HG03354 (cell line): Measurements from ENCODE around the gene PUS7.
A peak's percentile ranks its signal among the peaks of the same experiment; 100 is the strongest.
"Not testable (repeated sequence)": the region's sequence is repeated elsewhere in the genome, so short reads cannot be mapped to it uniquely, and the experiment has no call there.

Experiments
- ATAC-seq: cut with Tn5 transposase; IDR thresholded peaks from one replicate; pipeline ENCODE4 v1.9.1; 2021; ENCODE audit warnings: mild to moderate bottlenecking; ENCODE audit not compliant: unreplicated experiment, poor library complexity, severe bottlenecking

PUS7 gene, protein sequence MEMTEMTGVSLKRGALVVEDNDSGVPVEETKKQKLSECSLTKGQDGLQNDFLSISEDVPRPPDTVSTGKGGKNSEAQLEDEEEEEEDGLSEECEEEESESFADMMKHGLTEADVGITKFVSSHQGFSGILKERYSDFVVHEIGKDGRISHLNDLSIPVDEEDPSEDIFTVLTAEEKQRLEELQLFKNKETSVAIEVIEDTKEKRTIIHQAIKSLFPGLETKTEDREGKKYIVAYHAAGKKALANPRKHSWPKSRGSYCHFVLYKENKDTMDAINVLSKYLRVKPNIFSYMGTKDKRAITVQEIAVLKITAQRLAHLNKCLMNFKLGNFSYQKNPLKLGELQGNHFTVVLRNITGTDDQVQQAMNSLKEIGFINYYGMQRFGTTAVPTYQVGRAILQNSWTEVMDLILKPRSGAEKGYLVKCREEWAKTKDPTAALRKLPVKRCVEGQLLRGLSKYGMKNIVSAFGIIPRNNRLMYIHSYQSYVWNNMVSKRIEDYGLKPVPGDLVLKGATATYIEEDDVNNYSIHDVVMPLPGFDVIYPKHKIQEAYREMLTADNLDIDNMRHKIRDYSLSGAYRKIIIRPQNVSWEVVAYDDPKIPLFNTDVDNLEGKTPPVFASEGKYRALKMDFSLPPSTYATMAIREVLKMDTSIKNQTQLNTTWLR

GRCh38 chr7:105521717-105522463 lies at the start of gene PUS7:
PUS7 (minus strand) TSS chr7:105522271; CDS start chr7:105508512, 13,759 bp downstream.
- peak; percentile 87 for ATAC-seq

GRCh38 chr7:105567821-105568220 lies 45.8 kb upstream of the PUS7 start:
- no peak for ATAC-seq

DNA sequence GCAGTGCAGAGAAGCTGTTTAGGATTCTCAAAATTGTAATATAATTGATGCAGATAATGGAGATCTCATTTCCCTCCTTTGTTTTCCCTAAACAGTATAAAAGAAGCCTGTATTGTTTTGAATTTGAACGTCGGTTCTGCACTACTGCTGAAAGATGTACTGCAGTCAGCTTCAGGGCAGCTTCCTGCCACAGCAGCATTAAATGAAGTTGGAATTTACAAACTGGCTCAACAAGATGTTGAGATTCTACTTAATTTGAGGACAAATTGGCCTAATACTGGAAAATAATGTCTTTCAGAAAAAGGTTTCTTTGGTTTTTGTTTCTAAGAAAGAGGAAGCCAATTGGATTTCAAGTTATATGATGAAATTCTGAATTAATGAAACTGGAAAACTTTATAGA lies 45.0 kb upstream of the PUS7 start:
- no peak for ATAC-seq

- no peak for ATAC-seq
These were observed 43.1 kb upstream of the PUS7 start for GRCh38 chr7:105565190-105565589.

DNA sequence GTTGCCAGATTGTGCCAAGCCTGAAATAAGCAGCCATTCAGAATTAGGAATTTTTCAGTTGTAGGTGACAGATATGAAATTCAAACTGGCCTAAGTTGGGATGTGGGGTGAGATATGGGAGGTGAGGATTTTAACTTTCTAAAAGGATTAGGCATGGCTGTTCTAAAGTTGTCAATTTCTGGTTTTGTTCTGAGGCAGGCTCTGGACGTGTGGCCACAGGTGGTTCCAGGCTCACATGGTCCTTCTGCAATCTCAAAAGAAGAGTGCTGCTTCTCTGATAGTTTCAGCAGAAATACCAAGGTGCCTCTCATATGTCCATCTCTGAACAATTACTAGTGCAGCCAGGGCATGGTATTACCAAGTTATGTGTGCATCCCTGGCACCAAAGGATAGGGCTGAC lies 37.9 kb upstream of the PUS7 start:
- ATAC-seq = no peak

- no peak for ATAC-seq
These were observed 16.3 kb upstream of the PUS7 start for GRCh38 chr7:105538339-105538738.

DNA sequence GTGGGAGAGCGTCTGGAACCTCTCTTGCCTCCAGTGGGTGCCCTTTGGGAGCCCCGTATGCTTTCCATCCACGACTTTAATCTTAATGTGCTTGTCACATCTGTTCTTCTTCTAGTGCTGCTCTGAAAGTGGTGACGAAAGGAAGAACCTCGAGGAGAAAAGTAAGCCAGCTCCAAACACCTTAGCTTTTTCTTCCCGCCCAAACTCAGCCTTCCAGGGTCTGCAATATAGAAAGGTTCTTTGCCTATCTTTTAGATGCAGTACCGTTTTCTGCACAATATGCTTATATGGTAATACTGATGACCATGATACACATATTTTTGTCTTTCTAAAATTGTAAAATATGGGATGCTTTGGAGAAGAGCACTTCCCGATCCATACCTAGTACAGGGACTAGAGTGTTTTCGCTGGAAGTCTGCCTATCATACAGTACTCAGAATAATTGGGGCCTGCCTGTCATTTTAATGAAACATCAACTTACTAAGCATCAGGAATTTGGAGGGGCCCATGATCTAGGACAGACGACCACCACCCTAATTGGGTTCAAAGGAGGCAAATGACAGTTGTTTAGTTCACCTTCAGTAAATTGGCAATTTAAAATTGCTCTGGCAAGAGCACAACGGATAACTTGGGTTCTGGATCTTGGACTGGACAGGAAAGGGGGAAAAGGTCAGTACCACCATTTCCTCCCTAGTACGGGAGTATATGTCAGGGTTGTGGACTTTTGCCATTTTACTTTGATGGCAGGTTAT lies 10.8 kb upstream of the PUS7 start:
- no peak for ATAC-seq

DNA sequence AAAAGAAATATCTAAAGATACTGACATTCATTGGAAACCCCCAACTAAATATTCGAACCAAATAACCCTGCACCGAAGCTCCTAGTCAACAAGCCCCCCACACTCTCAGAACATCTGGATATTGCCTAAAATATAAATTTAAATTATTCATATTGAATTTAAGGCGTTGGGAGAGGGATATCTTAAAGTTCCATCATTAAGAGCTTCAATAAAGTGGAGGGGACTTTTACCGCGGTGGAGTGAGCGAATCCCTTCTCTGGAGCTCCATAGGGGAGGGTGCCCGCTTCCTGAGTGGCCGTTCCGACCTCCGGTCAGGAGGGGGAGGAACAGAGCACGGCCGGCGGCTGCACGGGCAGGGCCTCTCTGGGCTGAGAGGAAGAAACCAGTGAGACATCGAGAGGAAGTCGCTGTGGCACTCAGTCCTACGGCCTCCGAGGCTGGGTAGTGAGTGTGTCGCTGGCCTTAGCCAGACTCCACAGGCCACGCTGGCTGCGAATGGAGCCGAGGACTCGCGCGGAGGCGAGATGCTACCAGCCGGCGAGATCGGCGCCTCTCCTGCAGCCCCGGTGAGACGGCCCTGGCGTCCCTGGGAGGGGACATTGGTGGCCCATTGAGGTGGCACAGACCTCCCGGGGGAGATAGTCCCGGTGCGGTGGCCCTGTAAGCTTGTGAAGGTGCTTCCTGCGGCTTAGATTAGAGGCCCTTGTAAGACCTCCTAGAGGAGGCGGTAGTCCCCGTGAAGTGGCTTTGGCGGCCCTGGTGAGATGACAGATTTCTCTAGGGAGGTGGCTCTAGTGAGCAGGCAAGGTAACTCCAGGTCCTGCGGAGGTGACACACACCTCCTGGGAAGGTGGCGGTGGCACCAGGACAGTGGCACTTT lies 10.0 kb upstream of the PUS7 start, which contains the start of gene RINT1:
Gene RINT1, plus strand, starts transcription at position 410 of the 880 bp plus-strand sequence. Its CDS starts 115 bp downstream, at position 525.
- peak; percentile 93 for ATAC-seq

DNA sequence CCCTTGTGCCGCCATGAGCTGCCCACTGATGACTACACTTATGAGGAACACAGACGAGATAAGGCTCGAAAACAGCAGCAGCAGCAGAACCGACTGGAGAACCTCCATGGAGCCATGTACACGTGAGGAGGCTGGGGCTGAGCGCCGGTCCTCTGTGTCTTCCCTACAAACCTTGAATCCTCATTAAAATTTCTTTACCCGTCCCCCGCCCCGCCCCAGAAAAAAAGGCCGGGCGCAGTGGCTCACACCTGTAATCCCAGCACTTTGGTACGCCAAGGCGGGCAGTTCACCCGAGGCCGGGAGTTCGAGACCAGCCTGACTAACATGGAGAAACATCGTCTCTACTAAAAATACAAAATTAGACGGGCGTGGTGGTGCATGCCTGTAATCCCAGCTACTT lies 8.5 kb upstream of the PUS7 start:
- no peak for ATAC-seq

GRCh38 chr7:105530126-105530525 lies 8.1 kb upstream of the PUS7 start:
- no peak for ATAC-seq

DNA sequence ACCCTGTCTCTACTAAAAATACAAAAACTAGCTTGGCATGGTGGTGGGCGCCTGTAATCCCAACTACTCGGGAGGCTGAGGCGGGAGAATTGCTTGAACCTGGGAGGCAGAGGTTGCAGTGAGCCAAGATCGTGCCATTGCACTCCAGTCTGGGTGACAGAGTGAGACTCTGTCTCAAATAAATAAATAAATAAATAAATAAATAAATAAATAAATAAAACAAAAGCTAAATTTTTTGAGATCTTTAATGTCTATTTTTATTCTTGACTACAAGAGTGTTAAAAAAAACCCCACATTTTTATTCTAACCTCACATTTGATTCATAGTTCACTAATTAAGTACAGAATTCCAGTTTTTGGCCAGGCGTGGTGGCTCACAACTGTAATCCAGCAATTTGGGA lies 5.7 kb upstream of the PUS7 start:
- ATAC-seq = not testable (repeated sequence)

DNA sequence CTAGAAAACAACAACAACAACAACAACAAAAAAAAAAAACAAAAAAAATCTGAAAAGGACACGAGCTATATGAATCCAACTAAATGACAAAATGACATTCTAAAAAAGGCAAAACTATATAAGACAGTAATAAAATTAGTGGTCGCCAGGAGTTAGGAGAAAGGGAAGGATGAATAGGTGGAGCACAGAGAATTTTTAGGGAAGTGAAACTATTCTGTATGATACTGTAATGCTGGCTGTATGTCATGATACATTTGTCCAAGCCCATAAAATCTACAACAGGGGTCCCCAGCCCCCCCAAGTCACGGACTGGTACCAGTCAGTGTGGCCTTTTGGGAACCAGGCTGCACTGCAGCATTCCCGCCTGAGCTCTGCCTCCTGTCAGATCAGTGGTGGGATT lies 2.8 kb upstream of the PUS7 start:
- ATAC-seq = no peak

DNA sequence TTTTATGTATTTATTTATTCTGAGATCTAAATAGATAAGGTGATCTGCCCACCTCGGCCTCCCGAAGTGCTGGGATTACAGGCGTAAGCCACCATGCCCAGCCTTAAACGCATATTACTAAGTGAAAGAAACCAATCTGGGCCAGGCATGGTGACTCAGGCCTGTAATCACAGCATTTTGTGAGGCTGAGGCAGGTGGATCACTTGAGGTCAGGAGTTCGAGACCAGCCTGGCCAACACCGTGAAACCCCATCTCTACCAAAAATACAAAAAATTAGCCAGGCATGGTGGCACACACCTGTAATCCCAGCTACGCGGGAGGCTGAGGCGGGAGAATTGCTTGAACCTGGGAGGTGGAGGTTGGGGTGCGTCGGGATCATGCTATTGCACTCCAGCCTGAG lies 2.4 kb upstream of the PUS7 start:
- ATAC-seq = not testable (repeated sequence)

- ATAC-seq = peak; percentile 42
These were observed 899 bp downstream of the PUS7 start for GRCh38 chr7:105521027-105521716.

DNA sequence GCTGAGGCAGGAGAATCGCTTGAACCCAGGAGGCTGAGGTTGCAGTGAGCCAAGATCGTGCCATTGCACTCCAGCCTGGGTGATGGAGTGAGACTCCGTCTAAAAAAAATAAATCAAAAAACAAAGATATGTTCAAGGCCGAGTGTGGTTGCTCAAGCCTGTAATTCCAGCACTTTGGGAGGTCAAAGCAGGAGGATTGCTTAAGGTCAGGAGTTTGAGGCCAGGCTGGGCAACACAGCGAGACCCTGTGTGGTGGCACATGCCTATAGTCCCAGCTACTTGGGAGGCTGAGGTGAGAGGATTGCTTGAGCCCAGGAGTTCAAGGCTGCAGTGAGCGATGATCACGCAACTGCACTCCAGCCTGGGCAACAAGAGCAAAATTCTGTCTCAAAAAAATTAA lies 1.5 kb downstream of the PUS7 start:
- not testable (repeated sequence) for ATAC-seq

DNA sequence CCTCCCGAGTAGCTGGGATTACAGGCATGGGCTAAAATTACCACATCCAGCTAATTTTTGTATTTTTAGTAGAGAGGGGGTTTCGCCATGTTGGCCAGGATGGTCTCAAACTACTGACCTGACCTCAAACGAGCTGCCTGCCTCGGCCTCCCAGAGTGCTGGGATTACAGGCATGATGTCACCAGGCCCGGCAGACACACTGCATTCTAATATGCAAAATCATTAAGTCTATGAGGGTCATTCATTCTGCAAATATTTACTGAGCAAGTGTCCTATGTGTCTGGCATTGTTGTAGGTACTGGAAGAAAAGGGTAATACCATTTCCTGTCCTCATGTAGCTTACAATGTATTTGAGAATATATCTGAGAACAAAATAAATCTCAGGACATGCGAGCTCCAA lies 2.7 kb downstream of the PUS7 start:
- no peak for ATAC-seq

GRCh38 chr7:105515610-105516009 lies 6.5 kb downstream of the PUS7 start:
- ATAC-seq = not testable (repeated sequence)

DNA sequence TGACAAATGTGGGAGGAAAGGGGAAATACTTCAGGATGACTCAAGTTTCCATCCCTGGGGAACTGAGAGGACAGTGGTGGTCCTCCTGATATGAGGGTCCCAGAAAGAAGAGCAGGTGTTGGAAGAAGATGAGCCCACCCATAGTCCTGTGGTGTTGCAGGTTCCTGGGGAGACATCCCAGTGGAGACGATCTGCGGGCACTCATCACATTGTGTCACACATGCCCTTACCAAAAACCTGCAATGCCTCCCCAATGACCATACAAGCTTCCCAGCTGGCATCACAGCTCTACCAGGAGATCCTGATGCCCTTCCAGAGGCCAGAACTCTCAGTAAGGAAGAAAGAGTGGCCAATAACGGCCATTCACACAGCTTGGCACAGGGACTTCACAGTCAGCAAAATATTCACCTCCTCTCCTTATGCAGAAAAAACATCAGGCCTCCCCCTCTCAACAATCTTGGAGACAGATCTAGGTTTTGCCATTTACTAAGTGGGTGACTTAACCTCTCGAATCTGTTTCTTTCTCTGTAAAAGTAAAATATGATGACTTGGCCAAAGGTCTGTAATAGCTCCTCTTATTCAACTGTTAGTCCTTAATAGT lies 9.0 kb downstream of the PUS7 start:
- no peak for ATAC-seq
